ENCODE results near the gene CELF4.

- TF ChIP-seq POLR2A (IDR thresholded peaks at IDR 0.05): no peak
- TF ChIP-seq CTCF (IDR thresholded peaks at IDR 0.05): no peak
These were observed 245.3 kb downstream of the CELF4 start for GRCh38 chr18:37320317-37320716.
